DMS79 (cell line): ENCODE data around the gene RAP1GAP2.
"Not testable (repeated sequence)": the region's sequence is repeated elsewhere in the genome, so short reads cannot be mapped to it uniquely, and the experiment has no call there.

ENCODE experiments used
- DNase-seq: peaks from one replicate; lab custom pipeline; 2025; lab: John Stamatoyannopoulos, UW

Gene RAP1GAP2

GRCh38 chr17:2996810-2997670 lies 200.8 kb downstream of the RAP1GAP2 start:
- no peak for DNase-seq

DNA sequence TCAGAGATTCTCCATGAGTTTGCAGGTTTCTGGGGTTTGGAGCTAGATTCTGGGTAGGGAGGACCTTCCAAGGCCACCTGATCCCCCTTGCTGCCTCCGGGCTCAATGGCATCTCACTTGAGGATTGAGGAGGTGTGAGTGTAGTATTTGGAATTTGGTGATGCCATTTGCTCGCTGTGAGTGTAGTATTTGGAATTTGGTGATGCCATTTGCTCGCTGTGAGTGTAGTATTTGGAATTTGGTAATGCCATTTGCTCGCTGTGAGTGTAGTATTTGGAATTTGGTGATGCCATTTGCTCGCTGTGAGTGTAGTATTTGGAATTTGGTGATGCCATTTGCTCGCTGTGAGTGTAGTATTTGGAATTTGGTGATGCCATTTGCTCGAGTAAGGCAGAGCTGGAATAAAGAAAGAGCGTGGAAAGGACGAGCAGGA lies 202.2 kb downstream of the RAP1GAP2 start:
- DNase-seq: not testable (repeated sequence)

GRCh38 chr17:3002538-3003295 lies 206.5 kb downstream of the RAP1GAP2 start:
- no peak for DNase-seq

- DNase-seq: no peak
Measured at GRCh38 chr17:3003296-3004149, 207.3 kb downstream of the RAP1GAP2 start.

GRCh38 chr17:3004150-3004801 lies 208.0 kb downstream of the RAP1GAP2 start:
- DNase-seq: peak; percentile 95

DNA sequence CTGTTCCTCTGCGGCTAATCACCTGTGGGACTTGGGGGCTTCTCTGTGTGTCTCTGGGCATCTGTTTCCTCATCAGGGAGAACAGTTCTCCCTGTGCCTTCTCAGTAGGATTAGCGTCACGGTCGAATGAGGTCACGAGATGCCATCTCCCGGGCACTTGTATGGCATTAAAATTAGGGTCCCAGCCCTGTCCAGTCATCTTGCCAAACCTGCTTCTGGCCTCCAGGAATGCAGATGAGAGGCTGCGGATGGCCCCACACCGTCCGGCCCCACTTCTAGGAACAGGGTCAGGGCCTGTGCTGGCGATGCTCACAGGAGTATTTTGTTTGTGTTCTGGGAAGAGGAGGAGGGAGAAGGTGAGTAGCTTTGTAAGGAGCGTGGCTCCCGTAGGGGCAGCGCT lies 208.7 kb downstream of the RAP1GAP2 start:
- peak; percentile 69 for DNase-seq

- no peak for DNase-seq
Measured at GRCh38 chr17:3005696-3006095, 209.5 kb downstream of the RAP1GAP2 start.

DNA sequence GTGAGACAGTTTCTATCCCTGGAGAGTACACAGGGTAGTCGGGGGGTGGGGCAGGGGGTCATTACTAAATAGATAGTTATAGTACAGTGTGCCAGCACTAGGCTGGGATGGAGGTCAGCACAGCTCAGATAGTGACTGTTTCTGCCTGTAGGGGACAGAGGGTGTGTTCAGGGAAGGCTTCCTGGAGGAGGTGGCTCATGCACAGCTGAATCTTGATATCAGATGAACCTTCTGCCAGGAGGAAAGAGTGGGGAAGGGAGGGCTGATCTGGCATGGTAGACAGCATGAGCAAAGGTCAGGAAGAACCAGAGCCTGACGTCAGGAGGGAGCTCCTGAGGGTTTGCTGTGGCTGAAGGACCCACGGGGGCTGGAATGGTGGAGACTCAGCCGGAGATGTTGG lies 210.6 kb downstream of the RAP1GAP2 start:
- no peak for DNase-seq

- DNase-seq: no peak
Measured at GRCh38 chr17:3007651-3008121, 211.4 kb downstream of the RAP1GAP2 start.

GRCh38 chr17:3008336-3009288 lies 212.4 kb downstream of the RAP1GAP2 start:
- no peak for DNase-seq

- no peak for DNase-seq
Measured at GRCh38 chr17:3009411-3009920, 213.2 kb downstream of the RAP1GAP2 start.

DNA sequence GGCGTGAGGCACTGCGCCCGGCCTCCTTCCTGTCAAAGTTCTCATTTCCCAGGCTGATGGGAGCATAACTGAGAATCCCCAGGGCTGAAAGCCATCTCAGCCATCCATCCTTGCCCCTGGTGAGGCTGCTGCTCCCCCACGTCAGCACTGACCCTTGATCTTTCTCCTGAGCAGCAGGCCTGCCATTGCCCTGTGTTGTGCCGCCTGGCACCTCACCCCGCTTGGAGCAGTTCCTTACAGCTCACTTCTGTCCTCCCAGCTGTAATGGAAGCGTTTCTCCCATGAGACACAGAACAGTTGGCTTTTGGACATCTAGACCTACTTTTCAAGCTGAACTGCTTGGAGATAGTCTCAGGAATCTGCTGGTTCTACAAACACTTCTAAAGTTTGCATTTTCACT lies 215.7 kb downstream of the RAP1GAP2 start:
- DNase-seq: no peak

GRCh38 chr17:3012926-3013581 lies 216.8 kb downstream of the RAP1GAP2 start:
- peak; percentile 19 for DNase-seq

DNA sequence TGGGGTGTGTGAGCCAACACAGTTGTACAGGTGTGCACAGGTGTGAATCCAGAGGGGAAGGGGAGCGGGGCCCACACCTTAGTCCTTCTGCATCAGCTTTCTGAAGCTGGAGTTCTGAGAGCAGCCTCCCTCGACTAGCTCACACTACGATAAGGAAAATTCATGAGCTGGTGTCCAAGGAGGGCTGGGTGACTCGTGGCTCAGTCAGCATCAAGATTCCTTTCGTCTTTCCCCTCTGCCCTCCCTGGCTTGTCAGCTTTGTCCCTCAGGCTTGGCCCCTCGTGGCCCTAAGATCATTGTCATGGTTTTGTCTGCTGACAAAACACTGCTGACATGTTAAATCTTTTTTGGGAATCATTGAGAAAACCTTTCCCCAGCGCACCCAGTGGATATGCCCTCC lies 219.7 kb downstream of the RAP1GAP2 start:
- no peak for DNase-seq

GRCh38 chr17:3017936-3018335 lies 221.7 kb downstream of the RAP1GAP2 start:
- DNase-seq: no peak

DNA sequence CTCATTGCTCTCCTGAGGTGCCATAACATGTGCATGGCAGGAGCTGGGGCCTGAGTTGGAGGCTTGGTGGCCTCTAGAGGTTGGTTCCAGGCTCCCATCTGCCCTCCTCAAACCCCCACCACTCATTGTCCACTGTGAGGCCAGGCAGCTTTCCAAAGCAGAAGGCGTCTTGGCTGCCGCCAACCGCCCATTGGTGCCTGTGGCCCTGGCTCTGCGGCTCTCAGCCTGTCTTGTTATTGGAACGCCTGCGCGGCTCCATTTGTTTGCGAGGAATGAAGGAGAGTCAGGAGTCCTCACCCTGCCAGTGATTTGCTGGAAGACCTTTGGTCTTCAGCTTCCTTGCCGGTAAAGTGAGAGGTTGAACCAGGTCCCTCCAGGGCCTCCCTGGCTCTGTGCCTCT lies 223.5 kb downstream of the RAP1GAP2 start:
- DNase-seq: no peak

DNA sequence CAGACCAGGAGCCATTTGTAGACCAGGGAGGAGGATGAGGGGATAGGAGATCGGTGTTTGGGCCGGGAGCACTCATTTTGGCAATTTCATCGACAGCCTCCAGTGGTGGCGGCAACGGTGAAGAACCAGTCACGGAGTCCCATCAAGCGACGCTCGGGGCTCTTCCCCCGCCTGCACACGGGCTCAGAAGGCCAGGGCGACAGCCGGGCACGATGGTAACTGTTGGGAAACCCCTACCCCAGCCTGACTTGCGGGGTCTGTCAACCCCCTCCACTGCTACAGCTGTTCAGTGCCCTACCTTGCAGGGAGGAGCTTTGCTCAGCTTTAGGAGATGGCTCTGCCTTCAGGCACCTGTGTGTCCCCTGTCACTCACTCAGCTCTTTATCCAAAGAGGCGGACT lies 224.1 kb downstream of the RAP1GAP2 start:
- no peak for DNase-seq

- DNase-seq: no peak
Measured at GRCh38 chr17:3022197-3022596, 226.0 kb downstream of the RAP1GAP2 start.

DNA sequence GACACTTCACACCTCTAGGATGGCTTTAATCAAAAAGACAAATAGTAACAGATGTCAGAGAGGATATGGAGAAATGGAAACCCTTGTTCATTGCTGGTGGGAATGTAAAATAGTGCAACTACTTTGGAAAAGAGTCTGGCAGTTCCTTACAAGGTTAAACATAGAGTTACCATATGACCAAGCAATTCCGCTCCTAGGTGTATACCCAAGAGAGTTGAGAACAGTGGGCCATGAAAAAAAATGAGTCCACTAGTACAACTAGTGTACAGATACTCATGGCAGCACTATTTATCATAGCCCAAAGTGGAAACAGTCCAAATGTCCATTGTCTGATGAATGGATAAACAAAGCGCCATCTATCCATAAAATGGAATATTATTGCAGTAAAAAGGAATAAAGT lies 228.1 kb downstream of the RAP1GAP2 start:
- DNase-seq: no peak
